ENCODE measurements around the gene KCNN4.
"Not testable (repeated sequence)": the region's sequence is repeated elsewhere in the genome, so short reads cannot be mapped to it uniquely, and the experiment has no call there.

The KCNN4 gene

GRCh38 chr19:43774103-43774939 is 6.5 kb downstream of the KCNN4 start:
- no peak for DNase-seq

DNA sequence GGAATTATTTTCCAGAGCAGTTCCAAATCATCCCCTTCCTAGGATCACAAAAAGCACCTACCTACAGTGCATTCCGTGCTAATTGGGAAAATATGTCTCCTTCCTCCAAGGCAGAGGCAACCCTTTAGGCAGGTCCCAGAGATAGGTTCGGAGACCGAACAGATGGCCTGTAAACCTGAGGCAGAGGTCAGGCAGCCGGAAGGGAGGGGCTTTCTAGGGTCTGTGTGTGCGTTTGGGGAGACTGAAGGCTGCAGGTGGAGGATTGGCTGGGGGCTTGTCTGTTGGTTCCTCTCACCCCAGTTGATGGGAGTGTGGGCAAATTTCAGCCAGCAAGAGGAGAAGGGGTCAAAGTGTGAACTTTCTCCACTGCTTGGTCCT is 7.1 kb downstream of the KCNN4 start:
- no peak for DNase-seq

- no peak for DNase-seq
Measured at GRCh38 chr19:43769256-43769655, 11.5 kb downstream of the KCNN4 start.

GRCh38 chr19:43768273-43769050 is 12.3 kb downstream of the KCNN4 start:
- no peak for DNase-seq

GRCh38 chr19:43767818-43768217 is 13.0 kb downstream of the KCNN4 start:
- no peak for DNase-seq

- no peak for DNase-seq
Measured at GRCh38 chr19:43767316-43767715, 13.5 kb downstream of the KCNN4 start.

GRCh38 chr19:43766755-43767043 is 14.1 kb downstream of the KCNN4 start:
- DNase-seq: no peak

- DNase-seq: peak; percentile 85
Measured at GRCh38 chr19:43765109-43765876, 15.5 kb downstream of the KCNN4 start.

DNA sequence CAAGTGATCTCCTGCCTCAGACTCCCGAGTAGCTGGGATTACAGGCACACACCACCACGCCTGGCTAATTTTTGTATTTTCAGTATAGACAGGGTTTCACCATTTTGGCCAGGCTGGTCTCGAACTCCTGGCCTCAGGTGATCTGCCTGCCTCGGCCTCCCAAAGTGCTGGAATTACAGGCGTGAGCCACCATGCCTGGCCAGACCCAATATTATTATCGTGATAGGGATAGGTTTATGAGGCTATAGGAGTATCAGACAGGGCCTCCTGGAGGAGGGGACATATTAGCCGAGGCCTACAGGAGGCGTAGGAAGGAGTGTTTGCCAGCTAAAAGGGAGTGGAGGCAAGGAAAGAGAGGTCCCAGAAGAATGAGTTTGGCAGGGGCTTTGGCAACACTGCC is 16.1 kb downstream of the KCNN4 start:
- DNase-seq: not testable (repeated sequence)

- DNase-seq: no peak
Measured at GRCh38 chr19:43763473-43763939, 17.3 kb downstream of the KCNN4 start.

DNA sequence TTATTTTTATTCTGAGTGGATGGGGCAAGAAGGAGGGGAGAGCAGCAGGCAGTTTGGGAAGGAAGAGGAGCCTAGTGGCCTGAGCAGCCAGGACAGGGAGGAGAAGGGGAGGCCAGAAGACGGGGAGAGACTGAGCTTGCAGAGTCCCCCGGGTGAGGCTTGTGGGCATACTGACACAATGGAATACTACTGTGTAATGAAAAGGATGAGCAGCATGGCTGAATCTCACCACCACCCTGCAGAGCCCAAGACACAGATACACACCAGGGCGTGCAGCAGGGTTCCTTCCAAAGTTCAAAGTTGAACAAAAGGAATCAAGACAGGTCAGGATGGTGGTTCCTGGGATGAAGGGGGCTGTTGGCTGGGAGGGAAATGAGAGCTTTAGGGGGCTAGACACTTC is 18.0 kb downstream of the KCNN4 start:
- no peak for DNase-seq

DNA sequence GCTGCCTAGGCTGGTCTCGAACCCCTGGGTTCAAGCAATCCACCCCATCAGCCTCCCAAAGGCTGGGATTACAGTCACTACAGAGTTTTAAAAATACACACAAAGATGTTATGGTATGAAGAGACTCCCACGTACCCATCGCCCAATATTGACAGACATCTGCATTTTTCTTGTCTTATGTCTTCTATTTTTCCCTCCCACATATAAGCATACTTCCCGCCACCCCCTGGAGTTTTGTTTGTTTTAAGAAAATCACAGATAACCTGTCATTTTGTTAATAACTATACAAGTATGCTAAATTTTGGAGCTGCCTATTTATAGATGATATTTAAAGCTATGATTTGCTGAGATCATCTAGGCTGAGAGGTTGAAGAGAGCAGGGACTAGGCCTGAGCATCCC is 19.8 kb downstream of the KCNN4 start:
- DNase-seq: no peak

DNA sequence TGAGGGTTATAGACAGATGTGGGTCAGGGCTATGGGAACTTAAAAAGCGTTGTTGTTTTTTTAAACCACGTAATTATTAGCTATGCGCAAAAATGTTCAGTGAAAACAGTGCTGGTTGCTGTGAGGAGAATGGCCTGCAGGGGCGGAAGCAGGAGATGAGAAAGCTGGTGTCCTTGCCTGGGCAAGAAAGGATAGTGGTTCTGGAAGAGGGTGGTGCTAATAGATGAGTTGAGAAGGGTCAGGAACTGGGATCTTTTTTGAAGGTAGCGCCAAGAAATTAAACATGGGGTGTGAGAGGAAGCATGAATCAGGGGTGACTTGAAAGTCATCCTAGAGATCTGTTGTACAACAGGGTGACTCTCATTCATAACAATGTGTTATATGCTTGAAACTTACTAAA is 21.3 kb downstream of the KCNN4 start:
- DNase-seq: no peak

- DNase-seq: peak; percentile 46
Measured at GRCh38 chr19:43755256-43755801, 25.4 kb downstream of the KCNN4 start.

DNA sequence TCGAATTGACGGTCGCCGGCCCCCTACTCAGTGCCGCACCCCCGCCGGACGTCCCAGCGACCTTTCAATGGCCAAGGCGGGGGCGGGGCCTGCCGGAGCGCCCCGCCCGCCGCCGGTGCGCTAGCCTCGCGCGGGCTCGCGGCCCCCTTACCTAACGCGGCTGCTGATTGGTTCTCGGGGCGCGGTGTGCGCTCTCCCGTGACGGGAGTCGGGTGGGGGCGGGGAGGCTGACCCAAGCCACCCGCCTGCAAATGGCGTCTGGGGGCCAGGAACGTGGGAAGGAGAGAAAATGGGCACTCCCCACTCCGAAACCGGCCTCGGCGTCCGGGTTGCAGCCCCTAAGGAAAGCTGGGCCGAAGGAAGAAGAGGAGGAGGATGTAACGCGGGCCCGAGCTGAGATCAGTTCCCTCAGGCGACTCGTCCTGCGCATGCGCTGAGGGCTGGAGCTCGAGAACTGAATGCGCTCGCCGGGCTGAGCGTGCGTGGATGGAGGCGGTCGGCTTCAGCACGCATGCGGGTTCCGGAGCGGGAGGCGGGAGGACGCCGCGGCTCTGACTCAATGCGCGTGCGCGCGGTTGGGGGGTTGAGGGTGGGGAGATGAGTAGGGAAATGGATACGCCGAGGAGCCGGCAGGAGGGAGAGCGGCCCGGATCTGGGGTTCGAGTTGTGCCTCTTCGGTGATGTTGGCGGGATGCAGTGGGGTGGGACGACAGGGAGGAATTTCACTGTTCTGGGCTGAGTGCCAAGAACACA is 26.1 kb downstream of the KCNN4 start, which contains the start of gene SMG9:
SMG9 (minus strand) TSS at position 460 of the 753 bp plus-strand sequence. CDS start 4,221 bp downstream, outside the sequence.
- peak; percentile 87 for DNase-seq

GRCh38 chr19:43754253-43754502 is 26.6 kb downstream of the KCNN4 start:
- DNase-seq: no peak

DNA sequence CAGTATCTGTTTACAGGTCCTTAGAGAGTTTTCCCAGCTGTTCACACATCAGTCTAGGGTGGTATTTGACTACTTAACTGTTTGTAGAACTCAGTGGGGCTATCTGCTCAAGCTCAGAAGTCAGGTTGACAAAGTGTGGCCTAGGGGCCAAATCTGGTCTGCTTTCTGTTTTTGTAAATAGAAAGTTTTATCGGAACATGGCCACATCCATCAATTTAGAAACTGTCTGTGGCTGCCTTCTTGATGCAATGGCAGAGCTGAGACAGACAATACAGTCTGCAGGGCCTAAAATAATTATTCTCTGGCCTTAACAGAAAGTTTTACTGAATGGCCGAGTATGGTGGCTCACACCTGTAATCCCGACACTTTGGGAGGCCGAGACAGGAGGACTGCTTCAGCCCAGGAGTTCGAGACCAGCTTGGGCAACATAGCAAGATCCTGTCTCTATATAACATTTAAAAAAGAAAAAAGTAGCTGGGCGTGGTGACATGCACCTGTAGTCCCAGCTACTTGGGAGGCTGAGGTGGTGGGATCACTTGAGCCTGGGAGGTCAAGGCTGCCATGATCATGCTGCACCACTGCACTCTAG is 28.4 kb downstream of the KCNN4 start:
- DNase-seq: no peak

GRCh38 chr19:43751466-43752220 is 29.1 kb downstream of the KCNN4 start:
- DNase-seq: no peak

DNA sequence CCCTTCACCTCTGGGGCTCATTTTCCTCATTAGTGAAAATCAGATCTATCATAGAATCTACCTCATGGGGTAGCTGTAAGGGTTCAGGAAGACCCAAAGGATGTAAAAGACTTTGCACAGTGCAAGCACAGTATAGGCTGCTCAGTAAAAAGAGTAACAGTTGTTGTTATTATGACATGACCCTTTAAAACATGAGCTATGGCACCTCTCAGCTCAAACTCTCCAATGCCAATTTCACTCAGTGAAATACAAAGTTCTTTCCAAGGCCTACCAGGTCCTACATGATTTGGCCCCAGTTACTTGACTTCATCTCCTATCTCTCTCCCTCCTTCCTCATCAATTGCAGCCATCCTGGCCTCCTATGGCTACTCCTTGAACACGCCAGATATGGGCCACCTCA is 30.9 kb downstream of the KCNN4 start:
- no peak for DNase-seq

DNA sequence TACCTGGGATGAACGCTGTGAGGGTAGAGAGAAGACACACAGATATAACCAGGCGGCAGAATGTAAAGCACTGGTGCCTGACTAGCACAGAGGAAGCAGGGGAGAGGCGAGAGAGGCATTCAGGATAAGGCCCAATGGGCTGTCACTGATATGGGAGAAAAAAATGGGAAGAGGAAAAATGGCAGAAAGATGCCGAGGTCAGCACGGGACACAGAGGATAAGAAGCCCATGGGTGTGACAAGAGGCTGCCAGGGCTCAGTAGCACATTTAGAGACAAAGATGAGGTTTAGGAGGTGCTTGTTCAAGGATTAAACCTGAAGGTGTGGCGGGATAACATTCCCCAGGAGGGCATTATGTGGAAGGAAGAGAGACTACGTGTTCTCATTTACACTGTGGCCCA is 31.6 kb downstream of the KCNN4 start:
- DNase-seq: no peak

GRCh38 chr19:43748685-43749084 is 32.1 kb downstream of the KCNN4 start:
- DNase-seq: no peak

- DNase-seq: no peak
Measured at GRCh38 chr19:43748205-43748594, 32.6 kb downstream of the KCNN4 start.

Data from kidney glomerular epithelial cell (primary cell).